ENCODE results near the gene FNIP2.
"Not testable (repeated sequence)": the region's sequence is repeated elsewhere in the genome, so short reads cannot be mapped to it uniquely, and the experiment has no call there.

The FNIP2 gene

GRCh38 chr4:158938220-158939044, 169.6 kb downstream of the FNIP2 start:
- no peak overlapping the region for H3K27ac ChIP-seq
- no peak for DNase-seq (ENCODE audit: low read depth, low spot score)

- no peak overlapping the region for H3K27ac ChIP-seq
- no peak for DNase-seq (ENCODE audit: low read depth, low spot score)
Measured at GRCh38 chr4:158940271-158940670, 171.4 kb downstream of the FNIP2 start.

GRCh38 chr4:158941321-158941720, 172.5 kb downstream of the FNIP2 start:
- no peak for DNase-seq (ENCODE audit: low read depth, low spot score)
- no peak overlapping the region for H3K27ac ChIP-seq

- no peak for DNase-seq (ENCODE audit: low read depth, low spot score)
Measured at GRCh38 chr4:158941895-158942294, 173.1 kb downstream of the FNIP2 start.

GRCh38 chr4:158945529-158946108, 176.8 kb downstream of the FNIP2 start:
- no peak overlapping the region for H3K27ac ChIP-seq
- no peak for DNase-seq (ENCODE audit: low read depth, low spot score)

More at GRCh38 chr4:158941895-158942294, 173.1 kb downstream of the FNIP2 start:
- no peak overlapping the region for H3K27ac ChIP-seq

GRCh38 chr4:158946825-158947224, 178.0 kb downstream of the FNIP2 start:
- DNase-seq (ENCODE audit: low read depth, low spot score), result no peak
- no peak overlapping the region for H3K27ac ChIP-seq

- no peak for DNase-seq (ENCODE audit: low read depth, low spot score)
- no peak overlapping the region for H3K27ac ChIP-seq
Measured at GRCh38 chr4:158948071-158948470, 179.2 kb downstream of the FNIP2 start.

GRCh38 chr4:158949099-158949498, 180.3 kb downstream of the FNIP2 start:
- peak; percentile 50 for DNase-seq (ENCODE audit: low read depth, low spot score)
- H3K27ac ChIP-seq, result no peak overlapping the region

- H3K27ac ChIP-seq; DNase-seq (ENCODE audit: low read depth, low spot score): not testable (repeated sequence)
Measured at GRCh38 chr4:158952221-158952774, 183.5 kb downstream of the FNIP2 start.

- not testable (repeated sequence) for H3K27ac ChIP-seq; DNase-seq (ENCODE audit: low read depth, low spot score)
Measured at GRCh38 chr4:158956345-158956744, 187.5 kb downstream of the FNIP2 start.

- not testable (repeated sequence) for DNase-seq (ENCODE audit: low read depth, low spot score); H3K27ac ChIP-seq
Measured at GRCh38 chr4:158956918-158957317, 188.1 kb downstream of the FNIP2 start.

Measured in epithelial cell of prostate (primary cell).